ENCODE data around the gene KANK4.
"Not testable (repeated sequence)": the region's sequence is repeated elsewhere in the genome, so short reads cannot be mapped to it uniquely, and the experiment has no call there.

KANK4 gene

GRCh38 chr1:62229468-62229867, 89.8 kb downstream of the KANK4 start:
- Histone ChIP-seq H3K4me1 (ENCODE audit: control insufficient read depth, low read depth, low read length) (peaks cover 10% of the 10 kb centered on the region), H3K9ac (ENCODE audit: low read length) (no peak overlapping the region), H3K9me3 (ENCODE audit: control insufficient read depth, low read depth, low read length) (no peaks in the 10 kb centered on the region), H3K27ac (ENCODE audit: low read length) (no peak overlapping the region), H3K27me3 (ENCODE audit: control insufficient read depth, insufficient read depth, low read length) (no peaks in the 10 kb centered on the region), H3K4me3 (ENCODE audit: low read length) (no peak overlapping the region), H3K36me3 (ENCODE audit: control insufficient read depth, low read depth, low read length) (peaks cover 27% of the 10 kb centered on the region)

GRCh38 chr1:62228883-62229187, 90.4 kb downstream of the KANK4 start:
- peaks cover 31% of the 10 kb centered on the region for H3K36me3 ChIP-seq (ENCODE audit: control insufficient read depth, low read depth, low read length)
- peaks cover 6% of the 10 kb centered on the region for H3K4me1 ChIP-seq (ENCODE audit: control insufficient read depth, low read depth, low read length)
- no peak overlapping the region for H3K27ac ChIP-seq (ENCODE audit: low read length)
- no peak overlapping the region for H3K9ac ChIP-seq (ENCODE audit: low read length)
- no peaks in the 10 kb centered on the region for H3K9me3 ChIP-seq (ENCODE audit: control insufficient read depth, low read depth, low read length)
- H3K27me3 ChIP-seq (ENCODE audit: control insufficient read depth, insufficient read depth, low read length) = no peaks in the 10 kb centered on the region
- no peak overlapping the region for H3K4me3 ChIP-seq (ENCODE audit: low read length)

- Histone ChIP-seq H3K27ac (ENCODE audit: low read length) (no peak overlapping the region), H3K9ac (ENCODE audit: low read length) (no peak overlapping the region), H3K36me3 (ENCODE audit: control insufficient read depth, low read depth, low read length) (peaks cover 32% of the 10 kb centered on the region), H3K9me3 (ENCODE audit: control insufficient read depth, low read depth, low read length) (no peaks in the 10 kb centered on the region), H3K27me3 (ENCODE audit: control insufficient read depth, insufficient read depth, low read length) (no peaks in the 10 kb centered on the region), H3K4me3 (ENCODE audit: low read length) (no peak overlapping the region), H3K4me1 (ENCODE audit: control insufficient read depth, low read depth, low read length) (peaks cover 6% of the 10 kb centered on the region)
Observed at GRCh38 chr1:62228136-62228882, 90.9 kb downstream of the KANK4 start.

- H3K4me3 ChIP-seq (ENCODE audit: low read length) = no peak overlapping the region
- no peak overlapping the region for H3K27ac ChIP-seq (ENCODE audit: low read length)
- H3K36me3 ChIP-seq (ENCODE audit: control insufficient read depth, low read depth, low read length) = peaks cover 32% of the 10 kb centered on the region
- H3K27me3 ChIP-seq (ENCODE audit: control insufficient read depth, insufficient read depth, low read length) = no peaks in the 10 kb centered on the region
- H3K9me3 ChIP-seq (ENCODE audit: control insufficient read depth, low read depth, low read length) = no peaks in the 10 kb centered on the region
- peaks cover 6% of the 10 kb centered on the region for H3K4me1 ChIP-seq (ENCODE audit: control insufficient read depth, low read depth, low read length)
- H3K9ac ChIP-seq (ENCODE audit: low read length) = no peak overlapping the region
Observed at GRCh38 chr1:62227496-62227895, 91.7 kb downstream of the KANK4 start.

- H3K9me3 ChIP-seq (ENCODE audit: control insufficient read depth, low read depth, low read length) = no peaks in the 10 kb centered on the region
- H3K27me3 ChIP-seq (ENCODE audit: control insufficient read depth, insufficient read depth, low read length) = no peaks in the 10 kb centered on the region
- peaks cover 26% of the 10 kb centered on the region for H3K36me3 ChIP-seq (ENCODE audit: control insufficient read depth, low read depth, low read length)
- no peak overlapping the region for H3K4me3 ChIP-seq (ENCODE audit: low read length)
- no peak overlapping the region for H3K9ac ChIP-seq (ENCODE audit: low read length)
- H3K4me1 ChIP-seq (ENCODE audit: control insufficient read depth, low read depth, low read length) = no peaks in the 10 kb centered on the region
- H3K27ac ChIP-seq (ENCODE audit: low read length) = no peak overlapping the region
Observed at GRCh38 chr1:62224182-62224581, 95.1 kb downstream of the KANK4 start.

- H3K4me3 ChIP-seq (ENCODE audit: low read length) = no peak overlapping the region
- H3K36me3 ChIP-seq (ENCODE audit: control insufficient read depth, low read depth, low read length) = peaks cover 23% of the 10 kb centered on the region
- H3K9me3 ChIP-seq (ENCODE audit: control insufficient read depth, low read depth, low read length) = no peaks in the 10 kb centered on the region
- H3K27ac ChIP-seq (ENCODE audit: low read length) = no peak overlapping the region
- H3K9ac ChIP-seq (ENCODE audit: low read length) = no peak overlapping the region
- H3K27me3 ChIP-seq (ENCODE audit: control insufficient read depth, insufficient read depth, low read length) = no peaks in the 10 kb centered on the region
- no peaks in the 10 kb centered on the region for H3K4me1 ChIP-seq (ENCODE audit: control insufficient read depth, low read depth, low read length)
Observed at GRCh38 chr1:62222321-62222720, 96.9 kb downstream of the KANK4 start.

- Histone ChIP-seq H3K27ac (ENCODE audit: low read length) (no peak overlapping the region), H3K9ac (ENCODE audit: low read length) (no peak overlapping the region), H3K4me3 (ENCODE audit: low read length) (no peak overlapping the region), H3K9me3 (ENCODE audit: control insufficient read depth, low read depth, low read length) (no peaks in the 10 kb centered on the region), H3K4me1 (ENCODE audit: control insufficient read depth, low read depth, low read length) (no peaks in the 10 kb centered on the region), H3K36me3 (ENCODE audit: control insufficient read depth, low read depth, low read length) (peaks cover 14% of the 10 kb centered on the region), H3K27me3 (ENCODE audit: control insufficient read depth, insufficient read depth, low read length) (no peaks in the 10 kb centered on the region)
Observed at GRCh38 chr1:62221171-62221570, 98.1 kb downstream of the KANK4 start.

- H3K9ac ChIP-seq (ENCODE audit: low read length); H3K27me3 ChIP-seq (ENCODE audit: control insufficient read depth, insufficient read depth, low read length); H3K9me3 ChIP-seq (ENCODE audit: control insufficient read depth, low read depth, low read length); H3K27ac ChIP-seq (ENCODE audit: low read length); H3K4me1 ChIP-seq (ENCODE audit: control insufficient read depth, low read depth, low read length); H3K4me3 ChIP-seq (ENCODE audit: low read length): not testable (repeated sequence)
- H3K36me3 ChIP-seq (ENCODE audit: control insufficient read depth, low read depth, low read length) = peaks cover 13% of the 10 kb centered on the region
Observed at GRCh38 chr1:62220456-62220855, 98.8 kb downstream of the KANK4 start.

- no peak overlapping the region for H3K27ac ChIP-seq (ENCODE audit: low read length)
- no peaks in the 10 kb centered on the region for H3K4me1 ChIP-seq (ENCODE audit: control insufficient read depth, low read depth, low read length)
- H3K4me3 ChIP-seq (ENCODE audit: low read length) = no peak overlapping the region
- H3K9me3 ChIP-seq (ENCODE audit: control insufficient read depth, low read depth, low read length) = no peaks in the 10 kb centered on the region
- no peak overlapping the region for H3K9ac ChIP-seq (ENCODE audit: low read length)
- no peaks in the 10 kb centered on the region for H3K27me3 ChIP-seq (ENCODE audit: control insufficient read depth, insufficient read depth, low read length)
- peaks cover 7% of the 10 kb centered on the region for H3K36me3 ChIP-seq (ENCODE audit: control insufficient read depth, low read depth, low read length)
Observed at GRCh38 chr1:62218604-62219003, 100.6 kb downstream of the KANK4 start.

- Histone ChIP-seq H3K4me3 (ENCODE audit: low read length) (no peak overlapping the region), H3K27me3 (ENCODE audit: control insufficient read depth, insufficient read depth, low read length) (no peaks in the 10 kb centered on the region), H3K36me3 (ENCODE audit: control insufficient read depth, low read depth, low read length) (peaks cover 36% of the 10 kb centered on the region), H3K27ac (ENCODE audit: low read length) (no peak overlapping the region), H3K4me1 (ENCODE audit: control insufficient read depth, low read depth, low read length) (no peaks in the 10 kb centered on the region), H3K9me3 (ENCODE audit: control insufficient read depth, low read depth, low read length) (peaks cover 11% of the 10 kb centered on the region), H3K9ac (ENCODE audit: low read length) (no peak overlapping the region)
Observed at GRCh38 chr1:62213075-62213914, 105.9 kb downstream of the KANK4 start.

GRCh38 chr1:62212411-62212810, 106.8 kb downstream of the KANK4 start:
- Histone ChIP-seq H3K9ac (ENCODE audit: low read length) (no peak overlapping the region), H3K9me3 (ENCODE audit: control insufficient read depth, low read depth, low read length) (peaks cover 11% of the 10 kb centered on the region), H3K4me1 (ENCODE audit: control insufficient read depth, low read depth, low read length) (no peaks in the 10 kb centered on the region), H3K36me3 (ENCODE audit: control insufficient read depth, low read depth, low read length) (peaks cover 41% of the 10 kb centered on the region), H3K27ac (ENCODE audit: low read length) (no peak overlapping the region), H3K27me3 (ENCODE audit: control insufficient read depth, insufficient read depth, low read length) (no peaks in the 10 kb centered on the region), H3K4me3 (ENCODE audit: low read length) (no peak overlapping the region)

- Histone ChIP-seq H3K27ac (ENCODE audit: low read length) (no peak overlapping the region), H3K27me3 (ENCODE audit: control insufficient read depth, insufficient read depth, low read length) (no peaks in the 10 kb centered on the region), H3K9me3 (ENCODE audit: control insufficient read depth, low read depth, low read length) (peaks cover 11% of the 10 kb centered on the region), H3K4me1 (ENCODE audit: control insufficient read depth, low read depth, low read length) (no peaks in the 10 kb centered on the region), H3K4me3 (ENCODE audit: low read length) (no peak overlapping the region), H3K36me3 (ENCODE audit: control insufficient read depth, low read depth, low read length) (peaks cover 55% of the 10 kb centered on the region), H3K9ac (ENCODE audit: low read length) (no peak overlapping the region)
Observed at GRCh38 chr1:62210960-62211359, 108.3 kb downstream of the KANK4 start.

All from iPS-18a (cell line).